ENCODE results near the gene FBP2.

FBP2 gene

GRCh38 chr9:94533601-94534000 is 60.0 kb downstream of the FBP2 start (continued):
- TF ChIP-seq ZNF670 (tag by site-specific recombination; IDR thresholded peaks at IDR 0.05; ENCODE audit: low read depth) (no peak), ZNF280C (tag by site-specific recombination; IDR thresholded peaks at IDR 0.05) (no peak)

GRCh38 chr9:94533155-94533554 is 60.5 kb downstream of the FBP2 start:
- ChIA-PET POLR2A (interaction anchor here (0.6 kb wide), 1 partner anchor 44 kb away, joined by 5 read pairs; no protein-coding TSS in a partner anchor), CTCF (no interaction called here)
- H3K4me1 ChIP-seq (ENCODE audit: control insufficient read depth, insufficient read depth, low read length) = no peaks in the 10 kb centered on the region
- H3K27ac ChIP-seq (ENCODE audit: extremely low read depth, low read depth, low read length) = no peak overlapping the region
- H3K9me3 ChIP-seq (ENCODE audit: control insufficient read depth, insufficient read depth, low read depth, low read length) = no peaks in the 10 kb centered on the region
- H3K36me3 ChIP-seq (ENCODE audit: control insufficient read depth in 2 of 2, insufficient read depth in 1 of 2, low read length in 2 of 2) = no peaks in the 10 kb centered on the region
- no peak overlapping the region for H3K4me3 ChIP-seq (ENCODE audit: low read depth, low read length)
- no peak for TF ChIP-seq ATF2 (tag by site-specific recombination; IDR thresholded peaks at IDR 0.05; ENCODE audit: low read depth)
- TF ChIP-seq ZNF529 (tag by site-specific recombination; IDR thresholded peaks at IDR 0.05; ENCODE audit: insufficient replicate concordance) = no peak
- TF ChIP-seq ZNF239 (tag by site-specific recombination; IDR thresholded peaks at IDR 0.05) = no peak
- TF ChIP-seq RBAK (tag by site-specific recombination; IDR thresholded peaks at IDR 0.05) = no peak
- no peak for TF ChIP-seq ZNF785 (tag by site-specific recombination; IDR thresholded peaks at IDR 0.05)
- TF ChIP-seq WT1 (tag by site-specific recombination; IDR thresholded peaks at IDR 0.05) = no peak
- no peak for TF ChIP-seq ZFP69B (tag by site-specific recombination; IDR thresholded peaks at IDR 0.05)
- no peak for TF ChIP-seq PRDM6 (tag by site-specific recombination; IDR thresholded peaks at IDR 0.05)
- TF ChIP-seq ZNF394 (tag by site-specific recombination; IDR thresholded peaks at IDR 0.05; ENCODE audit: borderline replicate concordance) = no peak
- no peak for TF ChIP-seq ZNF10 (tag by site-specific recombination; IDR thresholded peaks at IDR 0.05)
- TF ChIP-seq ZNF837 (tag by site-specific recombination; IDR thresholded peaks at IDR 0.05) = no peak

- no peaks in the 10 kb centered on the region for H3K4me1 ChIP-seq (ENCODE audit: control insufficient read depth, insufficient read depth, low read length)
- CTCF ChIA-PET = no interaction called here
- no peak overlapping the region for H3K27ac ChIP-seq (ENCODE audit: extremely low read depth, low read depth, low read length)
- TF ChIP-seq ZNF335 (tag by site-specific recombination; conservative IDR thresholded peaks at IDR 0.05) (no peak), ZNF138 (tag by site-specific recombination; IDR thresholded peaks at IDR 0.05; ENCODE audit: borderline replicate concordance) (no peak), ZBTB10 (tag by site-specific recombination; IDR thresholded peaks at IDR 0.05) (no peak), PATZ1 (tag by site-specific recombination; IDR thresholded peaks at IDR 0.05) (no peak), ZNF776 (tag by site-specific recombination; IDR thresholded peaks at IDR 0.05; ENCODE audit: borderline replicate concordance) (no peak), REST (tag by site-specific recombination; IDR thresholded peaks at IDR 0.05) (no peak)
Observed at GRCh38 chr9:94528886-94529285, 64.7 kb downstream of the FBP2 start.

More at GRCh38 chr9:94528886-94529285, 64.7 kb downstream of the FBP2 start:
- Histone ChIP-seq H3K9me3 (ENCODE audit: control insufficient read depth, insufficient read depth, low read depth, low read length) (no peaks in the 10 kb centered on the region), H3K36me3 (ENCODE audit: control insufficient read depth in 2 of 2, insufficient read depth in 1 of 2, low read length in 2 of 2) (no peaks in the 10 kb centered on the region), H3K4me3 (ENCODE audit: low read depth, low read length) (no peak overlapping the region)
- POLR2A ChIA-PET = no interaction called here
